ENCODE results near the gene RP9.

GRCh38 chr7:33075818-33076518 lies 33.2 kb downstream of the RP9 start:
- TF ChIP-seq CTCF (IDR thresholded peaks at IDR 0.05), result no peak
- TF ChIP-seq, protein P1, sequence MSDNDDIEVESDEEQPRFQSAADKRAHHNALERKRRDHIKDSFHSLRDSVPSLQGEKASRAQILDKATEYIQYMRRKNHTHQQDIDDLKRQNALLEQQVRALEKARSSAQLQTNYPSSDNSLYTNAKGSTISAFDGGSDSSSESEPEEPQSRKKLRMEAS (CRISPR knock-in tag; IDR thresholded peaks at IDR 0.05), result no peak
- TF ChIP-seq NFYB (CRISPR knock-in tag; conservative IDR thresholded peaks at IDR 0.05; ENCODE audit: low read depth), result no peak
- no peak for TF ChIP-seq ATF2 (CRISPR knock-in tag; IDR thresholded peaks at IDR 0.05; ENCODE audit: borderline replicate concordance, low read depth)
